ENCODE measurements around the gene A4GALT.
A peak's percentile ranks its signal among the peaks of the same experiment; 100 is the strongest.

The A4GALT gene

GRCh38 chr22:42688241-42689211, 32.1 kb downstream of the A4GALT start:
- ATAC-seq = peak; percentile 86
- no peak for TF ChIP-seq RARB (CRISPR knock-in tag; IDR thresholded peaks at IDR 0.05)
- TF ChIP-seq BACH2 (CRISPR knock-in tag; IDR thresholded peaks at IDR 0.05; ENCODE audit: borderline replicate concordance) = no peak
- TF ChIP-seq ZFP3 (CRISPR knock-in tag; IDR thresholded peaks at IDR 0.05) = no peak
- no peak for TF ChIP-seq ZC3H10 (CRISPR knock-in tag; IDR thresholded peaks at IDR 0.05)
- TF ChIP-seq TCF4 (CRISPR knock-in tag; IDR thresholded peaks at IDR 0.05; ENCODE audit: borderline replicate concordance) = no peak
- TF ChIP-seq OSR1 (CRISPR knock-in tag; IDR thresholded peaks at IDR 0.05) = no peak
- TF ChIP-seq CREB5 (CRISPR knock-in tag; IDR thresholded peaks at IDR 0.05; ENCODE audit: low read depth) = no peak
- TF ChIP-seq ZFP30 (CRISPR knock-in tag; IDR thresholded peaks at IDR 0.05) = no peak
- TF ChIP-seq ISL1 (CRISPR knock-in tag; IDR thresholded peaks at IDR 0.05) = no peak
- TF ChIP-seq POU6F1 (CRISPR knock-in tag; IDR thresholded peaks at IDR 0.05; ENCODE audit: borderline replicate concordance, low read depth) = no peak
- no peak for TF ChIP-seq SNAI2 (CRISPR knock-in tag; IDR thresholded peaks at IDR 0.05)
- no peak for TF ChIP-seq PPARA (CRISPR knock-in tag; IDR thresholded peaks at IDR 0.05; ENCODE audit: borderline replicate concordance)

GRCh38 chr22:42686756-42687491, 33.7 kb downstream of the A4GALT start:
- no peak for ATAC-seq

More at GRCh38 chr22:42686756-42687491, 33.7 kb downstream of the A4GALT start:
- TF ChIP-seq ZNF8 (CRISPR knock-in tag; IDR thresholded peaks at IDR 0.05) = no peak
- no peak for TF ChIP-seq ARNTL (CRISPR knock-in tag; IDR thresholded peaks at IDR 0.05; ENCODE audit: borderline replicate concordance, low read depth)
- no peak for TF ChIP-seq CSDC2 (CRISPR knock-in tag; IDR thresholded peaks at IDR 0.05)
- TF ChIP-seq ZNF565 (CRISPR knock-in tag; conservative IDR thresholded peaks at IDR 0.05; ENCODE audit: low read depth) = no peak
- no peak for TF ChIP-seq SNAI2 (CRISPR knock-in tag; IDR thresholded peaks at IDR 0.05)
- no peak for TF ChIP-seq ZNF70 (CRISPR knock-in tag; IDR thresholded peaks at IDR 0.05)
- TF ChIP-seq GLIS3 (CRISPR knock-in tag; IDR thresholded peaks at IDR 0.05) = no peak
- TF ChIP-seq OSR1 (CRISPR knock-in tag; IDR thresholded peaks at IDR 0.05) = no peak
- no peak for TF ChIP-seq ZFP3 (CRISPR knock-in tag; IDR thresholded peaks at IDR 0.05)
- no peak for TF ChIP-seq CSRNP3 (CRISPR knock-in tag; IDR thresholded peaks at IDR 0.05)
- no peak for TF ChIP-seq BACH2 (CRISPR knock-in tag; IDR thresholded peaks at IDR 0.05; ENCODE audit: borderline replicate concordance)
- TF ChIP-seq RARB (CRISPR knock-in tag; IDR thresholded peaks at IDR 0.05) = no peak
- TF ChIP-seq TCF4 (CRISPR knock-in tag; IDR thresholded peaks at IDR 0.05; ENCODE audit: borderline replicate concordance) = no peak
- TF ChIP-seq CREB5 (CRISPR knock-in tag; IDR thresholded peaks at IDR 0.05; ENCODE audit: low read depth) = no peak
- TF ChIP-seq PATZ1 (CRISPR knock-in tag; IDR thresholded peaks at IDR 0.05; ENCODE audit: borderline replicate concordance) = no peak

All from SK-N-SH treated with all-trans-retinoic acid at 6 μM for 48 hours (cell line).